Measurements from ENCODE around the gene SEMA6B.

The SEMA6B gene

DNA sequence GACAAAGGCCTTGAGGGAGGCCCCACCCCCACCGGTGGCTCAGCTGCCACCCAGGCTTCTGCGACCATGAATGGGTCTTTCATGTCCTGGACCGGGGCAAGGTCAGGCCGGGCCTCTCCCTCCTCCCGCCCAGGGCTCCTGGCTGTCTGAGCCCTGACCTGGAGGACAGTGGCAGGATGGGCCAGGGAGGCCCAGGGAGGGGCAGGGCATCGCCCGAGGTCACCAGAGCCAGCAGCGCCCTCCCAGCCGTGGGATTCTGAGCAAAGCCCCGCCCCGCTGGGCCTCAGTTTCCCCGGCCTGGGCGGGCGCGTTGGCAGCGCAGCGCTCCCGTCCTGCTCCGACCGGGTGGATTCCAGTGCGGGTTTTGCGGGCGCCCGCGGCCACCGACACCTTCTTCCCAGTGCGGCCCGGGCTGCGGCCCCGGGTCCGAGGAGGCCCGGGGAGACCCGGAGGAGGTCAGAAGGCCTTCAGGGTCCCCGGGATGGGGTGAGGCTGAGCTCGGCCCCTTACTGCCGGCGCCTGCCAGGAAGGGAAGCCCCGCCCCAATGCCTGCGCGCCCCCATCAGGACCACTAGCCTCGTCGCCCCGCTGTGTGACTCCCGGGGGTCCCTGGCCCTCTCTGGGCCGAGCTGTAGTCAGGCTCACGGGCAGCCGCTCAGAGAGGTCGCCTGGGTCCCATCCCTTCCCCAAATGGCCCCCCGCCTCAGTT is 24.6 kb upstream of the SEMA6B start:
- Histone ChIP-seq H3K9ac (no peak overlapping the region), H2AFZ (ENCODE audit: low read depth) (peak overlapping the region; percentile 38; the same call in 1 of the 2 replicates), H3K4me3 (IDR thresholded peaks at IDR 0.05; ENCODE audit: insufficient read depth, low read depth, low read length) (no peak overlapping the region), H3K4me1 (ENCODE audit: low read depth, poor library complexity, severe bottlenecking) (peaks cover 5% of the 10 kb centered on the region), H3K79me2 (ENCODE audit: insufficient read depth, low read depth) (no peaks in the 10 kb centered on the region), H4K20me1 (ENCODE audit: insufficient read depth) (no peaks in the 10 kb centered on the region), H3K27ac (no peak overlapping the region), H3K27me3 (ENCODE audit: insufficient read depth, low read depth) (peaks cover 75% of the 10 kb centered on the region), H3K4me2 (peak overlapping the region; percentile 78), H3K36me3 (ENCODE audit: insufficient read depth) (no peaks in the 10 kb centered on the region)
- TF ChIP-seq, protein P1, sequence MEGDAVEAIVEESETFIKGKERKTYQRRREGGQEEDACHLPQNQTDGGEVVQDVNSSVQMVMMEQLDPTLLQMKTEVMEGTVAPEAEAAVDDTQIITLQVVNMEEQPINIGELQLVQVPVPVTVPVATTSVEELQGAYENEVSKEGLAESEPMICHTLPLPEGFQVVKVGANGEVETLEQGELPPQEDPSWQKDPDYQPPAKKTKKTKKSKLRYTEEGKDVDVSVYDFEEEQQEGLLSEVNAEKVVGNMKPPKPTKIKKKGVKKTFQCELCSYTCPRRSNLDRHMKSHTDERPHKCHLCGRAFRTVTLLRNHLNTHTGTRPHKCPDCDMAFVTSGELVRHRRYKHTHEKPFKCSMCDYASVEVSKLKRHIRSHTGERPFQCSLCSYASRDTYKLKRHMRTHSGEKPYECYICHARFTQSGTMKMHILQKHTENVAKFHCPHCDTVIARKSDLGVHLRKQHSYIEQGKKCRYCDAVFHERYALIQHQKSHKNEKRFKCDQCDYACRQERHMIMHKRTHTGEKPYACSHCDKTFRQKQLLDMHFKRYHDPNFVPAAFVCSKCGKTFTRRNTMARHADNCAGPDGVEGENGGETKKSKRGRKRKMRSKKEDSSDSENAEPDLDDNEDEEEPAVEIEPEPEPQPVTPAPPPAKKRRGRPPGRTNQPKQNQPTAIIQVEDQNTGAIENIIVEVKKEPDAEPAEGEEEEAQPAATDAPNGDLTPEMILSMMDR (conservative IDR thresholded peaks at IDR 0.05; ENCODE audit: low read depth, low read length) = no peak

DNA sequence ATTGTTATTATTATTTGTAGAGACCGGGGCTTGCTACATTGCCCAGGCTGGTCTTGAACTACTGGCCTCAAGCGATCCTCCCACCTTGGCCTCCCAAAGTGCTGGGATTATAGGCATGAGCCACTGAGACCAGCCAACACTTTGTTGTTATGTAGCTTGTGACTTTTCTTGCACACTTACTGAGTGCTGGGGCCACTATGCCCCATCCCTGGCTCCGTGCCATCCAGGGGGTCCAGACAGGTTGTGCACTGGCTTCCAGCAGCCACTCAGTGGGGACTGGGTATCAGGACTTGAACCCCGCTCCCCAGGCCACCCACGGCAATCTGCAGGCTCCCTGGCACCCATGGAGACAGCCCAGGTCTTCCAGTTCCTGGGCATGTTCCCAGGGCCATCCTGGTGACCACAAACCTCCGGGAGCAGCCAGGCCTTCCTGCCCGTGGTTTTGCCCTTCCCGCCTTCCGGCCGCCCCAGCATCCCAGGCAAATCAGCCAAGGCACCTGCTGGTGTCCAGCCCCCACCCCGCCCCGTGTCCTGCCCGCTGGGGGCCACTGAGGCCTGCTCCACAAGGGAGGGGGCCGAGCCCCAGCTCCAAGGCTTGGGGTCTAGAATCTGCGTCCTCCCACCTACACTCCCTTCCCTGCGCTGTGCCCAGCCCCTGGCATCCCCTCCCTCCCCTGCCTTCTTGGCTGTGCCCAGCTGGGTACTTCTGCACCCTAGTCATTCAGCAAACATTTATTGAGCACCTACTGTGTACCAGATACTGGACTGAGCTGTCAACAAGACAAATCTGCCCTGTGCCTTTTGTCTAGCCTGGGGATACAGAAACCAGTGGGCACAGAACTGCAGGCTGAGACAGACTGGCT is 23.7 kb upstream of the SEMA6B start:
- Histone ChIP-seq H2AFZ (ENCODE audit: low read depth) (no peak overlapping the region), H3K79me2 (ENCODE audit: insufficient read depth, low read depth) (no peaks in the 10 kb centered on the region), H3K4me2 (no peak overlapping the region), H3K4me3 (IDR thresholded peaks at IDR 0.05; ENCODE audit: insufficient read depth, low read depth, low read length) (no peak overlapping the region), H3K27me3 (ENCODE audit: insufficient read depth, low read depth) (peaks cover 81% of the 10 kb centered on the region), H3K36me3 (ENCODE audit: insufficient read depth) (no peaks in the 10 kb centered on the region), H3K9ac (no peak overlapping the region), H4K20me1 (ENCODE audit: insufficient read depth) (no peaks in the 10 kb centered on the region), H3K27ac (no peak overlapping the region), H3K4me1 (ENCODE audit: low read depth, poor library complexity, severe bottlenecking) (peaks cover 5% of the 10 kb centered on the region)
- TF ChIP-seq, protein P1 (conservative IDR thresholded peaks at IDR 0.05; ENCODE audit: low read depth, low read length) = no peak

DNA sequence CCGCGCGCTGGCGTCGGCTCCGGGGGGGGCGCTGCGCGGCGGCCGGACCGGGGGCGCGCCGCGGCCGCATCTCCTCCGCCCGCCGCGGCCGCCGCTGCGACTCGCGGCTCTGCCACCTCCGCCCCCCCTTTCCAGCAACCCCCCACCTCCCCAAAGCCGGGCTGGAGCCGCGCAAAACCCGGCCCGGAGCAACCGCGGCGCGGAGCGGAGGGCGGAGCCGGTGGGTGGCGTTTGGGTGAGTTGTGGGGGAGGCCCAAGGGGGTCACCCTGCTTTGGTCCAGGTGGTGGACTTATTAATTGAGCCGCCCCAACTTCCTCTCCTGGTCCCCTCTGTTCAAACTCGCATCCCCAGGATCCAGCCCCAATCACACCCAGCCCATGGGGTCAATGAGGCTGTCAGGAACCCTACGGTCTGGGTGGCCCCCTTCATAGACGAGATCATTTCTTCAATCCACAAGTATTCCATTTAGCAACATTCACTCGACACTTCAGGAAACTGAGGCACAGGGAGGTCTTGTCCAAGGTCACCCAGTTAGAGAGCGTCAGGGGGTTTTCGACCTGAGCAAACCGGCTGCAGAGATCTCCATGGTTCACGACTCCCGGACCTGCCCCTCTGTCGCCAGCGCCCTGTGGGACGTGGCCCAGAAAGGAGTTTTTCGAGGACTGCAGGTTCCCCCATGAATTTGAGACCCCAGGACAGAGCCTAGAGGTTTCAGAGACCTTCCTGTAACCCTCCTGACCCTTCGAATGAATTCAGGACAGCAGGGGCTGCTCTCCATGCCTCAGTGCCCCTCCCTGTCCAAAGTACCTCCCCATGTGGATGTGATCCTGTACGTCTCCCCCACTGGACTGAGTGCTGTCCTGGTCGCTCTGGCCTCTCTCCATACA is 22.4 kb upstream of the SEMA6B start:
- TF ChIP-seq, protein P1 (conservative IDR thresholded peaks at IDR 0.05; ENCODE audit: low read depth, low read length) = no peak
- Histone ChIP-seq H3K27me3 (ENCODE audit: insufficient read depth, low read depth) (peaks cover 80% of the 10 kb centered on the region), H3K4me1 (ENCODE audit: low read depth, poor library complexity, severe bottlenecking) (peaks cover 5% of the 10 kb centered on the region), H2AFZ (ENCODE audit: low read depth) (no peak overlapping the region), H3K27ac (no peak overlapping the region), H3K4me2 (no peak overlapping the region), H3K36me3 (ENCODE audit: insufficient read depth) (no peaks in the 10 kb centered on the region), H4K20me1 (ENCODE audit: insufficient read depth) (no peaks in the 10 kb centered on the region), H3K9ac (no peak overlapping the region), H3K79me2 (ENCODE audit: insufficient read depth, low read depth) (no peaks in the 10 kb centered on the region), H3K4me3 (IDR thresholded peaks at IDR 0.05; ENCODE audit: insufficient read depth, low read depth, low read length) (no peak overlapping the region)

DNA sequence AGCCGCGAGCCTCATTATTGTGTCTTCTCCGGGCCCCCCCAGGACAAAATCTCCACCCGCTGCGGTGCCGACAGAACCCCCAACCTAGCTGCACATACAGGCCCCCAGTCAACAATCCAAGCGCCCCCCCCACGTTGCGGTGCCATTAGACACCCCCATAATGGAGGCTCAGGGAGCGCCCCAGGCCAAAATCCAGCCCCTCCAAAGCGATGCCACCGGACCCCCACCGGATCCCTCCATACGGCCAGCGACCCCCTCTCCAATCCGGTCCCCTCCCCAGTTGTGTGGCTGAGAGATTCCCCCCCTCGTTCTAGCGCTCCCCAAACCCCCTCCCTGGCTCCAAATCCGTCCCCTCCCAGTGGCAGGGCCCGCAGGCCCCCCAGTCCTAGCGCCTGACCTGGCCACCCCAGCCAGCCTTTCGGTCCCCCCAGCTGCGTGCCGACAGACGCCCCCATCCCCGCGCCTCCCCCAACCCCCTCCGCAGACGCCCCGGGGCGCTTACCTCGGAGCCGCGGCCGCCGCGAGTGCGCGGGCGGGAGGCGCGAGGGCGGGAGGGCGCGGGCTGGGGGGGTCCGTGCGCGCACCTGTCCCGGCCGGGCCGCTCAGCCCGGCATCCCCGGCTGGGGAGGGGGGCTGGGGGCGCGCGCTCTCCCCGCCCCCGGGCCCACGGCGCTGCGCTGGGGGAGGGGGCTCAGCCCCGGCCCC is 21.6 kb upstream of the SEMA6B start:
- Histone ChIP-seq H3K79me2 (ENCODE audit: insufficient read depth, low read depth) (no peaks in the 10 kb centered on the region), H3K4me2 (no peak overlapping the region), H2AFZ (ENCODE audit: low read depth) (no peak overlapping the region), H3K4me3 (IDR thresholded peaks at IDR 0.05; ENCODE audit: insufficient read depth, low read depth, low read length) (no peak overlapping the region), H3K9ac (no peak overlapping the region), H4K20me1 (ENCODE audit: insufficient read depth) (no peaks in the 10 kb centered on the region), H3K36me3 (ENCODE audit: insufficient read depth) (no peaks in the 10 kb centered on the region), H3K27ac (no peak overlapping the region), H3K27me3 (ENCODE audit: insufficient read depth, low read depth) (peaks cover 76% of the 10 kb centered on the region), H3K4me1 (ENCODE audit: low read depth, poor library complexity, severe bottlenecking) (peaks cover 5% of the 10 kb centered on the region)
- TF ChIP-seq, protein P1 (conservative IDR thresholded peaks at IDR 0.05; ENCODE audit: low read depth, low read length) = no peak
